NCI-H774 (cell line): ENCODE results near the gene SNX32.
"Not testable (repeated sequence)": the region's sequence is repeated elsewhere in the genome, so short reads cannot be mapped to it uniquely, and the experiment has no call there.

ENCODE experiments used
- DNase-seq: peaks from one replicate; lab custom pipeline; 2025; lab: John Stamatoyannopoulos, UW

Gene SNX32

DNA sequence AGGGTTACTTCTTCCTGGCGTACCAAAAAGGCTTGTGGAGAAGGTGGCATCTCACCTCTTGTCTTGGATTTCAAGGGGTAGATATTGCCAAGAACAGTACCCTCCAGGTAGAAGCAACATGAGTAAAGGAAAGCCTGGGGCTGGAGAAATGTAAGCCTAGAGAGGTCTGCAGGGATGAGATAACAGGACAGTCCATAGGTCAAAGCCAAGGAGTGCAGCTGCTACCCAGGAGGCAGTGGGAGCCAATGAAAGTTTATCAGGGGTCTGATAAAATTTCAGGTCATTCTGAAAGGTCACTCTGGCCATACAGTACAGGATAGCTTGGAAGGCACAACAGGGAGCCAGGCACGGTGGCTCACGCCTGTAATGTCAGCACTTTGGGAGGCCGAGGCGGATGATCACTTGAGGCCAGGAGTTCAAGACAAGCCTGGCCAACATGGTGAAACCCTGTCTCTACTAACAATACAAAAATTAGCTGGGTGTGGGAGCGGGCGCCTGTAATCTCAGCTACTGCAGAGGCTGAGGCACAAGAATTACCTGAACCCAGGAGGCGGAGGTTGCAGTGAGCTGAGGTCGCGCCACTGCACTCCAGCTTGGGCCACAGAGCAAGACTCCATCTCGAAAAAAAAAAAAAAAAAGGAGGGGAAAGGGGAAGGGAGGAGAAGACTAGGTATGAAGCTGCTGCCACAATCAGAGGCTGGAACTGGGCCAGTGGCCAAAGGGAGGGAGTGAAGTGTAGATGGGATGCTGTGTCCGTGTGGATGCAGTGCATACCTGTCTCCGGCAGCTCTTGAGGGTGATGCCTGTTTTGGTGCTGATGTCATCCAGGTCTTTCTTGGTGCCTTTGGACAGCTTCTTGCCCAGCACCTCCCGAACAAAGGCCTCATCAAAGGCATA, 53.3 kb downstream of the SNX32 start:
- DNase-seq, result no peak

DNA sequence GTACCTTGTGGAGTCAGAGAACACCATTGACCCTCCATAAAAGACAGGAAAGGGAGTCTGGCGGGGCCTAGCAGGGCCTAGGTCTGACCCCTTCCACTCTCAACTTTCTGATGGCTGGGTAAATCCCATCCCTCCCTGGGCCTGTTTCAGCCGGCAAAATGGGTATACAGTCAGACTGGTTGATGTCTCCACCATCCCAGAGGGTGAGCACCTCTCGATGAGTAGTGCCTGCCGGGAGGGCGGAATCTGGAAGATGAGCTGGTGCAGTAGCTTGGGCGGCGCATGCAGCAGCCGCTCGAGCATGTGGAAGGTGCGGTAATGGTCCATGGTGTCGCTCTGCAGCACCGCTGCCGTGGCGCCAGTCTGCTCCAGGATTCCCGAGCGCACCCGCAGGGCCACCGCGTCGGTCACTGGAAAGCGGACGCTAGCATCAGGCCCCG, 54.0 kb downstream of the SNX32 start:
- peak; percentile 51 for DNase-seq

DNA sequence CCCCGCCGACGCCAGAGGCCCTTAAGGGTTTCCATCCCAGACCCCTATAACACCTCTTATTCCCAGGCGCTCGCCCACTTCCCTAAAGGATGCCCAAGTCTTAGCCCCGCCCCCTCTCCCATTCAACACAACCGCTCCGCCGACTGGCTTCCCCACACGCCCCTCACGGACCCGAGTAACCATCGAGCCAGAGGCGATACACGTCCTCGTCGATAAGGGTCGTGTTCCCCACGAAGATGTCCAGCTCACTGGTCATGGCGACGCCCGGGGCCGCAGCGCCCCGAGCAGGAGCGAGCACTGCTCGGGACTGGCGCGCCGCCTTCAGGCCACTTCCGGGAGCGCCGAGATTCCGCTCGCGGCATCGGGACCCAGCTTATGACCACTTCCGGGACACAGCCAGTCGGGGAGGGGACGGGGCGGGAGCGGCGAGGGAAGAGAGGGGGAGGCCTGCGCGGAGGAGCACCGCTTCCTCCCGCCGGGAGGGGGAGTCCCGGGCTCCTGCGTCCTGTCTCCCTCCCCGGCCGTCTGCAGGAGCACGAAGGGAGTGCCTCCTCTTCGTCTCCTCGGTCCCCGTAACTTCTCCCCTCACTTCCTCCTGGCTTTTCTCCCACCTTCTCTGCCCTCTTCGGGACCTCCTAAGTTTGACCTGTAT, 54.5 kb downstream of the SNX32 start, which contains the start of gene FIBP:
Gene FIBP, minus strand, starts transcription at position 309 of the 652 bp plus-strand sequence. Its CDS starts 53 bp downstream, at position 256.
- peak; percentile 98 for DNase-seq

DNA sequence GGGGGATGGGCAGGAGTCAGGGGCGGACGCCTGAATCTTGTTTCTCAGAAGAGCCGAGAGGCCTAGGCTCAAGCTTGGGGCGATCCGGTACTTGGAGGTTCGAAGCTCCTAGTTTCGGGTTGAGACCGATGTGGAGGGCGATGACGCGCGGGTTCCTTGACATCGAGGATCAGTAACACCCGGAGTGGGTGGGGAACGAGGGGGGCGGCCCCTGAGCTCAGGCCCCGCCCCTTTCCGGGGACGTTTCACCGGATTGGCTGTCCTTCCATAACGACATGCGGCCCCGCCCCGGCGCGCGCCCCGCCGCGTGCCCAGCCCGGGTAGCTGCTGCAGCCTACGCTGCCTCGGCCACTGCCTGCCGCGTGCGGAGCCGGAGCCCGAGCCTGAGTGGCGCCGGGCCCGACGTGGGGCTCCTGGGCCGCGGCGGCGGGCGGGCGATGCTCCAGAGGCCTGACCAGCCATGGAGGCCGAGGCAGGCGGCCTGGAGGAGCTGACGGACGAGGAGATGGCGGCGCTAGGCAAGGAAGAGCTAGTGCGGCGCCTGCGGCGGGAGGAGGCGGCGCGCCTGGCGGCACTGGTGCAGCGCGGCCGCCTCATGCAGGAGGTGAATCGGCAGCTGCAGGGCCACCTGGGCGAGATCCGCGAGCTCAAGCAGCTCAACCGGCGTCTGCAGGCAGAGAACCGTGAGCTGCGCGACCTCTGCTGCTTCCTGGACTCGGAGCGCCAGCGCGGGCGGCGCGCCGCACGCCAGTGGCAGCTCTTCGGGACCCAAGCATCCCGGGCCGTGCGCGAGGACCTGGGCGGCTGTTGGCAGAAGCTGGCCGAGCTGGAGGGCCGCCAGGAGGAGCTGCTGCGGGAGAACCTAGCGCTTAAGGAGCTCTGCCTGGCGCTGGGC, 56.8 kb downstream of the SNX32 start, which contains the start of gene CCDC85B:
Gene CCDC85B, plus strand, starts transcription at position 350 of the 895 bp plus-strand sequence. Its CDS starts 111 bp downstream, at position 461.
- DNase-seq, result peak; percentile 95

DNA sequence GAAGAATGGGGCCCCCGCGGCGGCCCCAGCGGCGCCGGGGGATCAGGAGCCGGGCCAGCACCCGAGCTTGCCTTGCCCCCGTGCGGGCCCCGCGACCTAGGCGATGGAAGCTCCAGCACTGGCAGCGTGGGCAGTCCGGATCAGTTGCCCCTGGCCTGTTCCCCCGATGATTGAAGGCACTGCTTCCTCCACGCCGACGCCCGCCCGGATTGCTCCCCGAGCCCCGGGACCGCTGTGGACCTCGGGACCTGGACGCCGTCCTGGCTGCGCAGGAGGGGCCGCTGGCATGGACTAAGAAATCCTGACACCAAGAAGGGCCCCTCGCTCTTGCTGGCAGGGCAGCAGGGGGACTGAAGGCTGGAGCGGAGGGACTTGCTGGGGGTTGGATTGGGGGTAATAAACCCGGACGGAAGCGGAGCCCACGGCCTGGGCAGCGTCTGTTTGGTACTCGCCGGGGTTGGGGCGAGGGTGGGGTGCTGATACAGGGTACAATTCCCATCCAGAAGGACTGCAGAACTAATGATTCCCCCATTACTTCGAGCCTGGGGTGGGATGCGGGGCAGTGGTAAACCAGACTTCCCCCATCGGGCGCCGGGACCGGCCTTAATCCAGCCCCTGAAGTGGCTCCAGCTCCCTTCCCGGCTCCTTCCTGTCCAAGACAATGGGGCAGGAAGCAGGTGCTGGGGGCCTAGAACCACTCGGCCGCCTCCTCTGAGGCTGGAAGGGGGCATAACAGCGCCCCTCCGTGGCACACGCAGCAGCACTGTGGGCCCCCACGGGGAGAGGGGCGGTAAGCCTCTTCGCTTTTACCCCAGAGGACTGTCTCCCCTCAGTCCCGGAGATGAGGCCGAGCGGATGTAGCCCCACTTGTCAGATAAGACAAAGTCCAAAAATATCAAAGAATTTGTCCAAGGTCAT, 57.7 kb downstream of the SNX32 start:
- DNase-seq, result no peak

DNA sequence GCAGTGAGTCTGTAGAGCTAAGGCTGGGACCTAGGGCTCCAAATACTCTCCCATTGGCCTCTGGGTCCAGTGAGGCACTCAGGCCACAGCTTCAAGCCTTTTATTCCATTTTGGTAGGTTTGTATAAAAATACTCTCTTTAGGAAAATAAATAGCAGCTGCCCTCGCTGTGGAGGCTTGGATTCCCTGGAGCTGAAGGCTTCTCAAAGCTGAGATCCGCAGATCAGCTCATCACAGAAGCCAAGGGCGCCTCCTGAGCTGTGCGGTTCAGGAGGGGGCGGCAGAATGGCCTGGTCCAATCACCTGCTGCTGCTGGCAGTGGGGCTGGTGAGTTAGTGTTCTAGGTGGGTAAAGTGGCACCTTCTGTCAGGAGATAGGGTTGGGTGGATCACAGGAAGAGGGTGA, 58.4 kb downstream of the SNX32 start:
- not testable (repeated sequence) for DNase-seq

DNA sequence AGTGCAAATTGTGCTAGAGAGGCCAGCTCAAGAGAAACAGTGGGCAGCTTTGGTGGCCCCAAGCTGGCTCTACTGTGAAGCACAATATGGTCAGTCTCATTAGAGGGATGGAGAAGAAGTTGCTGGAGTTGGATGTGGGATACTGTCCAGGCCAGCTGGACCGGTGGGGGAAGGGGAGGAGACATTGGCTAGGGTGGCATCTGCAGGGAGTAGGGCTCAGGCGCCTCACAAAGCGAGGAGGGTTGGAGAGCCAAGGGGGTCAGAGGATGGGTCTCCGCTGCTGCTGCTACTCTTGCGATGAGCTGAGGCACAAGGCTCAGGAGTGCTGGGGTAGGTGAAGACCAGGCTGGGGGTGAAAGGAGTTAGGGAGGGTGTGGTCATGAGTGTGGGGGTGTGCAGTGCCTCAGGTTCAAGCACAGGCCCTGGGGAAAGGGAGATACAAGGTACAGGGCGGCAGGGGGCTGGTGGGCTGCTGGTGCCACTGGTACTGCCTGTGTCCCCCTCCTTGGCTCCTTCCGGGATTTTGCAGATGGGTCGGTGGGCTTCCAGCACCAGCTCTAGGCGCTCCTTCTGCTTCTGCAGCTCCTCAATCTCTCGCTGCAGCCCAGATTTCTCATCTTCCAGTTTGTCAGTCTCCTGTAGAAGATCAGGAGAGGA, 59.0 kb downstream of the SNX32 start:
- DNase-seq, result no peak

DNA sequence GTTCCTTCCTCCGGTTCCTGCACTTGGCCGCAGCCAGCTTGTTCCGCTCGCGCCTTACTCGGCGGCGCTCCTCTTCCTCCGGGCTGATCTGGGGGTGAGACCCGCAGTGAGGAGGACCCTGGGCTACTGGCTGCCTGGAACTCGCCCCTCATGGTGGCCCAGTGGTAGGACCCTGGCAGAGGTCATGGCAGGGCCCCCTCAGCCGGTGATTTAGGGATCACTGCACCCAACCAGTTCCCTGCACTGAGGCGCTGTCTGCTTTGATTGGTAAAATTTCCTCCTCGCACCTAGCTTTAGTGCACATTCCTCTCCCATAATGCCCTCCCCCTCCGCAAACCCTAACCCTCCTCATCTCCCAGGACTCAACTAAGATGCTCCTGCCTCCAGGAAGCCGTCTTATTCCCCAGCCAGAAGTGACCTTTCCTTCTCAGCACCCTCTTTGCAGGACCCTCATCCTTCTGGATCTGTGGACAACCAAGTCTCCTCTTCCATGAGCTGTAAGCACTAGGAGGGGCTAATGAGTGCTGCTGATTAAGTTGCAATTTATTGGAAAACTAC, 60.4 kb downstream of the SNX32 start:
- no peak for DNase-seq

DNA sequence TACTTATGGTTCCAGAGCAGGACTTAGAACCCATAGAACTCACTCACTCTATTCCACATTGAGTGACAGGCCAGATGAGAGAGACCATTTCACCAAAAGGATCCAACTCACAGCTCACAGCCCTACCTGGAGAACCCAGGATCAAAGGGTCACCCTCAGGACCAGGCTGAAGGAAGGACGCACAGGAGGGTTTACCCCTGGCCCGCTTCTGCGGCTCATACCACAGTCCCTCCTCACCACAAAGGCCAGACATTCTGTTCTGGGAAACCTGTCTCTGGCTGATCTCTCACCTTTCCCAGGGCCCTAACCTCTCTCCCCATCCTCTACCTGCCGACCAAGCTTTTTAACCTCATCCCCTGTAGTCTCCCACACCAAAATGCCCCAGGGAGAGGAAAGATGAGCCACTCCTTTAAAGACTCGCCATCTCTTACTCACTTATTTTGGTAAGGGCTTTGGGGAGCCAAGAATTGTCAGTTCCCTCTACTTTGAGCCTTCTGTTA, 61.8 kb downstream of the SNX32 start:
- DNase-seq, result no peak

DNA sequence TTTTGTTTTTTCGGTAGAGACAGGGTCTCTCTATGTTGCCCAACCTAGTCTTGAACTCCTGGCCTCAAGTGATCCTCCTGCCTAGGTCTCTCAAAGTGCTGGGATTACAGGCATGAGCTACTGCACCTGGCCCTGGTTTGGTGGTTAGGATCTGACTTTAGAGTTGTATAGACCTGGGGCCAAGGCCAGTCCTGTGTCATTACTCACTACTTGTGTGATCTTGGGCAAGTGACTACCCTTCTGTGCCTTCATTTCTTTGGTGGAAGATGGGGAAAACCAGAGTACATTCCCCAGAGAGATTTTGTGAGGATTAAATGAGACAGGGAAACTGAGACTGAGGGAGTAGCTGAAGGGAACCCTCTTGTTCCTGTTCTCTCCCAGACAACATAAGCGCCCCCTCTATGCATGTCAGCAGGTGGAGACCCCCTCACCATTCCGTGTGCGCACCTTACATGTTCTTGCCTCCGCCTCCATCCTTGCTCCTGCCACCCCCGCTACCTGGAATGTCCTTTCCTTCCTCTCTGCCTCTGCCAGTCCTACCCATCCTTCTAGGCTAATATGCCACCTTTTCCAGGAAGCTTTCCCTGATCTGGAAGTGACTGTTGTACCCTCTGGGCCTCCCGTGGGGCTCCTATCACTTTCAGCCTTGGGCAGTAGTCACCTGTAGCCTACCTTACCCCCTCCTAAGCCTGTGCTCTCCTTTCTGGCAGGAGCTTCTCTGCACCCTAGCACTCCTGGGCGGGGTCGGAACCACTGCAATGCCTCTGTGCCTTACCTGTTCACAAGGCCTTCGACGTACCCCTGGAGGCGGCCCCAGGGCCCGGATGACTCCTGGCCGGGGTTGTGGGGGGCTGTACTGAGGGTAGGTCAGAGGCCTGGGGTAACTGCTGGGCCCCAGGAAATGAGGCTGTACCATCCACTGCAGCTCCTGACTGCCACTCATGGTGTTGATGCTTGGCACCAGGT, 62.6 kb downstream of the SNX32 start:
- no peak for DNase-seq

DNA sequence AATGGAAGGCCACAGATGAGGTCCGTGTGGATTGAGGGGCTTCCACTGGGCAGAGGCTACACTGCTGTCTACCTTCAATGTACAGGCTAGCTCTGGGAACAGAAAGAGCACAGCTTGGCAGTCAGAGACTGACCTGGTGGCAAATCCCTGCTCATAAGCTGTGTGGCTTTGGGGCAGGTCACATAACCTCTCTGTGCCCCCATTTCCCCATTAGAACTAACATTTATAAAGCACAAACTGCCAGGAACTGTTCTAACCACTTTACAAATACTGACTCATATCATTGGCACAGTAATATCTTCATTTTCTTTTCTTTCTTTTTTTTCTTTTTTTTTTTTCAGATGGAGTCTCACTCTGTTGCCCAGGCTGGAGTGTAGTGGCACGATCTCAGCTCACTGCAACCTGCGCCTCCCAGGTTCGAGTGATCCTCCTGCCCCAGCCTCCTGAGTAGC, 63.3 kb downstream of the SNX32 start:
- DNase-seq, result no peak

DNA sequence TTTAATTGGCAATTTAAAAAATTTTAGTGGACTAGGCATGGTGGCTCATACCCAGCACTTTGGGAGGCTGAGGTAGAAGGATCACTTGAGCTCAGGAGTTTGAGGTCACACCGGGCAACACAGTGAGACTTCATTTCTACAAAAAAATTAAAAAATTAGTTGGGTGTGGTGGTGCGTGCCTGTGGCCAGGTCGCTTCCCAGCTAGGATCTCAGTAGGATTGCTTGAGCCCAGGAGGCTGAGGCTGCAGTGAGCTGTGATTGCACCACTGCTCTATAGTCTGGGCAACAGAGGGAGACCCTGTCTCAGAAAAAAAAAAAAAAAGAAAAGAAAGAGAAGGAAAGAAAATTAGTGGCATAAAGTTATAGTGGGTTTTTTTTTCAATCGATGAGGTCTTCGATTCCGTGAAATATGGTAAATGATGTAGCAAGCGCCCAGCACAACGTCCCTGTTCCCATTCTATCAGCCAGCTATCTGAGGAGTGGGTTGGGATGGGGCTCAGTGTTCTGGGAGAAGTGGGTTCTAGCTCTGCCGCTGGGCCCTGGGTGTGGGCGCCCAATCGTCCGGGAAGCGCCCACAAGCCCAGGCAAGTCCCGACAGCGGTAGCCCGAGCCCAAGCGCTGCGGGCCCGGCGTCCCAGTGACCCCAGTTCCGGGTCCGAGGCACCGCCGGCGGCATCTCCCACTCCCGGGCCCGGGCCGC, 65.0 kb downstream of the SNX32 start:
- DNase-seq, result no peak

DNA sequence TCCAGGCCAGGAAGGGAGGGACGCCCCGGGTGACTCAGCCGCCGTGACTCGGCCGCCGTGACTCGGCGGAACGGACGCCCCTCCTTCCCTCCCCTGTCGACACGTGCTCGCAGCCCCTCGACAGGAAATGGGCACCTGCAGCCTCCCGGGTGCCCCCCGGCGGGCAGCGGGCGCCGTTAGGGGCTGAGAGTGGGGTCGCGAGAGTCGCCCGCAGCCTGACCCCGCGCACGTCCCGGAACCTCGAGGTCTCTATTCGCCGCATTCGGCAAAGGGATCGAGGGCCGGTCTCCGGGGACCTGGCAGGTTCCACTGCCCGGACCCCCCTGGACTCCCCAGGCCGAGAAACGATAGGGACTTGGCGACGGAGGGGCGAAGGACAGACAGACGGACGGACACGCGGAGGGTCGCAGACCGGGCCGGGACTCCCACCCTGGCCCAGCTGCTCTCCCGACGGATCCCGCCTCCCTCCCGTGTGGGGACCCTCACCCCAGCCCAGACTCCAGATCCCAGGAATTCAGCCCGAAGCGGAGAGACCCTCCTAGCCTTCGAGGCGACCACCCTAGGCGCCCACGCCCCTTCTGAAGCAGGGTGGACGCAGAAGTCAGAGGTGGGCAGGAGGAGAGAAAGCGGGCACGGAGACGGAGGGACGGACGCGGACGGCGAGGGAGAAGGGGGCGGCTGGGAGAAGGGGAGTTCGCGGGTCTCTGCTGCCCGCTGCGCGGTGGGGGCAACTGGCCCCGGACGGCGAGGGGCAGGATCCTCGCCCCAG, 65.8 kb downstream of the SNX32 start:
- no peak for DNase-seq

DNA sequence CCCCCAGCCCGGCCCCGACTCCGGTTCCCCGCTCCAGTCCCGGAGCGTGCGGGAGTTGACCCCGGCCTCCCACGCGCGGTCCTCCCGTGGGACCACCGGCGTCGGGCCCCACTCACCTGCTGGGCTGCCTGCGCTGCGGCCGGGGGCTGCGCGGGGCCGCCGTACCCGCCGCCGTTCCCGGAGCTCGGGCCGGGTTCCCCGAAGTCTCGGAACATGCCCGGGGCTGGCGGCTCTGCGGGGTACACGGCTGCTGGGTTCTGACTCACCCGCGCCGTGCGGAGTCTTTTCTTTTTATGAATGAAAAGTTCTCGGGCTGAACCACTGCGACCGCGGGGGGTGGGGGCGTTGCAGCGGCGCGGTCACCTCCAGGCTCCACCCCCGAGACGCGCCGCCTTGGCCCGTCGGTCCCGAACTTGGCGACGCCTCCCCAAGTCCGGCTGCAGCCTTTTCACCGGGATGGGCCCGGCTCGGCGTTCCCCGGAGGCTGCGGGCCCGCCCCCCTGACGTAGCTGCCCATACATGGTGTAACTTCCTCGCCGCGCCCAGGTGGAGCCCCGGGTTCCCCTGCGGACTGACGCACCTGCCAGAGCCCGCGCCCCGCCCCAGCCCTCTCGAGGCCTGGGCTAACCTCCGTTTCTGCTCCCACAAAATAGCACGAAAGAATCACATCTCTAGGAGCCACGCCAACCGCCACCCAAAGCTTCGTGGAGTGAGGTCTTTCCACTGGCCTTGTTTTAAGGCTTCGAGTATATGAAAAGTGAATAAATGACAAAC, 66.5 kb downstream of the SNX32 start, which contains the start of gene FOSL1:
Gene FOSL1, minus strand, starts transcription at position 264 of the 774 bp plus-strand sequence. Its CDS starts 49 bp downstream, at position 215.
- peak; percentile 87 for DNase-seq

DNA sequence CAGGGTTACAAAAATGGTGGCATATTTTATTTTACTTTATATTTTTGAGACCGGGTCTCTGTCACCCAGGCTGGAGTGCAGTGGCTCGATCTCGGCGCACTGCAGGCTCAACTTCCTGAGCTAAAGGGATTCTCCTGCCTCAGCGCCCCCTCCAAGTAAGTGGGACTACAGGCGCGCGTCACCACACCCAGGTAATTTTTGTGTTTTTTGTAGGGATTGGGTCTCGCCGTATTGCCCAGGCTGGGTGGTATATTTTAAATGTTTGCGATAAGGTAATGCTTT, 67.1 kb downstream of the SNX32 start:
- DNase-seq, result no peak

DNA sequence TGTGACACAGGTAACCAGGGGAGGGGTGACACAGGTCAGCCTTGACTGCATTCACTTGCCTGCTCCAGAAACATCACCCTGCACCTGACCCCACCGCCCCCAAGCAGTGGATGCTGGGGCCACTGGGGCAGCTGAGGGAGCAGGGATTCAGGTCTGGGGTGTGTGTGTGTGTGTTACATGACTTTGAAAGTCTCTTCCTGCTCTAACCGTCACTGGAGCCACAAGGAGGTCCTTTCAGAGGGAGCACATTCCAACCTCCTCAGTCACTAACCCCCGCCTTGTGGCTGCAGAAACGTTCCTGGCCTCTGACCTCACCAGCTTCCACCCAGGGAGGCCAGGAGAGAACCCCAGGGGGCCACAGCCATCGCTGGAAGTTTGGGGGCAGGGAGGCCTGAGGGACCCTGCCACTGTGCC, 69.3 kb downstream of the SNX32 start:
- DNase-seq, result no peak
